Measurements from ENCODE around the gene ADGRF4.

The ADGRF4 gene

GRCh38 chr6:47681201-47681990 is 17.0 kb upstream of the ADGRF4 start:
- no peak overlapping the region for H3K4me3 ChIP-seq (ENCODE audit: low read length)
- no peak for DNase-seq (ENCODE audit: low read depth)
- no peak for TF ChIP-seq CTCF (conservative IDR thresholded peaks at IDR 0.05; ENCODE audit: low read length)

- no peak for TF ChIP-seq CTCF (conservative IDR thresholded peaks at IDR 0.05; ENCODE audit: low read length)
- H3K4me3 ChIP-seq (ENCODE audit: low read length): no peak overlapping the region
- DNase-seq (ENCODE audit: low read depth): no peak
Observed at GRCh38 chr6:47686411-47686810, 12.0 kb upstream of the ADGRF4 start.

- no peak overlapping the region for H3K4me3 ChIP-seq (ENCODE audit: low read length)
- TF ChIP-seq CTCF (conservative IDR thresholded peaks at IDR 0.05; ENCODE audit: low read length): no peak
- no peak for DNase-seq (ENCODE audit: low read depth)
Observed at GRCh38 chr6:47687432-47687831, 10.9 kb upstream of the ADGRF4 start.

- H3K4me3 ChIP-seq (ENCODE audit: low read length): no peak overlapping the region
- no peak for DNase-seq (ENCODE audit: low read depth)
- no peak for TF ChIP-seq CTCF (conservative IDR thresholded peaks at IDR 0.05; ENCODE audit: low read length)
Observed at GRCh38 chr6:47690214-47690613, 8.2 kb upstream of the ADGRF4 start.

GRCh38 chr6:47690791-47691190 is 7.6 kb upstream of the ADGRF4 start:
- no peak overlapping the region for H3K4me3 ChIP-seq (ENCODE audit: low read length)
- TF ChIP-seq CTCF (conservative IDR thresholded peaks at IDR 0.05; ENCODE audit: low read length): no peak
- DNase-seq (ENCODE audit: low read depth): no peak

GRCh38 chr6:47697925-47698324 is 455 bp upstream of the ADGRF4 start:
- no peak for TF ChIP-seq CTCF (conservative IDR thresholded peaks at IDR 0.05; ENCODE audit: low read length)
- H3K4me3 ChIP-seq (ENCODE audit: low read length): no peak overlapping the region
- DNase-seq (ENCODE audit: low read depth): no peak

- no peak overlapping the region for H3K4me3 ChIP-seq (ENCODE audit: low read length)
- TF ChIP-seq CTCF (conservative IDR thresholded peaks at IDR 0.05; ENCODE audit: low read length): no peak
- peak; percentile 8 for DNase-seq (ENCODE audit: low read depth)
Observed at GRCh38 chr6:47700053-47700452, 1.7 kb downstream of the ADGRF4 start.

Measured in AG10803 (cell line).